ENCODE results near the gene ZDHHC3. TPM values are rescaled to one million over a fixed set of nuclear protein-coding genes. Genes with fewer than 3 reads are reported as not detected.
"Not testable (repeated sequence)": the region's sequence is repeated elsewhere in the genome, so short reads cannot be mapped to it uniquely, and the experiment has no call there.

Gene ZDHHC3
- polyA plus RNA-seq, 1 experiment, result 198 TPM

- no peaks in the 10 kb centered on the region; the same call in 1 of the 2 replicates for H3K36me3 ChIP-seq (ENCODE audit: control insufficient read depth, insufficient read depth, low read length)
- no peak for DNase-seq (ENCODE audit: low read depth)
- ChIA-PET POLR2A (no interaction called here), CTCF (interaction anchor here (0.6 to 1.3 kb wide), 3 partner anchors 9 to 199 kb away, joined by 3 to 4 read pairs (median 4); no protein-coding TSS in a partner anchor)
- no peak overlapping the region for H3K4me3 ChIP-seq (ENCODE audit: low read depth, low read length)
- no peaks in the 10 kb centered on the region for H3K27me3 ChIP-seq (ENCODE audit: control insufficient read depth, insufficient read depth, low read length)
- TF ChIP-seq CTCF (IDR thresholded peaks at IDR 0.05; ENCODE audit: insufficient read depth, low read depth, low read length), result no peak
Measured at GRCh38 chr3:44954962-44955361, 21.0 kb downstream of the ZDHHC3 start.

- CTCF ChIA-PET, result interaction anchor here (0.6 to 1.3 kb wide), 2 partner anchors 12 to 200 kb away, joined by 3 to 4 read pairs; no protein-coding TSS in a partner anchor
- POLR2A ChIA-PET, result no interaction called here
- no peaks in the 10 kb centered on the region for H3K27me3 ChIP-seq (ENCODE audit: control insufficient read depth, insufficient read depth, low read length)
- no peaks in the 10 kb centered on the region; the same call in 1 of the 2 replicates for H3K36me3 ChIP-seq (ENCODE audit: control insufficient read depth, insufficient read depth, low read length)
- DNase-seq (ENCODE audit: low read depth), result no peak
- TF ChIP-seq CTCF (IDR thresholded peaks at IDR 0.05; ENCODE audit: insufficient read depth, low read depth, low read length), result no peak
- no peak overlapping the region for H3K4me3 ChIP-seq (ENCODE audit: low read depth, low read length)
Measured at GRCh38 chr3:44954304-44954703, 21.7 kb downstream of the ZDHHC3 start.

- CTCF ChIA-PET, result no interaction called here
- H3K27me3 ChIP-seq (ENCODE audit: control insufficient read depth, insufficient read depth, low read length), result no peaks in the 10 kb centered on the region
- H3K4me3 ChIP-seq (ENCODE audit: low read depth, low read length), result no peak overlapping the region
- H3K36me3 ChIP-seq (ENCODE audit: control insufficient read depth, insufficient read depth, low read length), result no peaks in the 10 kb centered on the region
- POLR2A ChIA-PET, result no interaction called here
- TF ChIP-seq CTCF (IDR thresholded peaks at IDR 0.05; ENCODE audit: insufficient read depth, low read depth, low read length), result no peak
- no peak for DNase-seq (ENCODE audit: low read depth)
Measured at GRCh38 chr3:44952689-44953088, 23.3 kb downstream of the ZDHHC3 start.

- CTCF ChIA-PET, result no interaction called here
- Histone ChIP-seq H3K4me3 (ENCODE audit: low read depth, low read length) (no peak overlapping the region), H3K36me3 (ENCODE audit: control insufficient read depth, insufficient read depth, low read length) (no peaks in the 10 kb centered on the region), H3K27me3 (ENCODE audit: control insufficient read depth, insufficient read depth, low read length) (no peaks in the 10 kb centered on the region)
- no peak for DNase-seq (ENCODE audit: low read depth)
- POLR2A ChIA-PET, result no interaction called here
- no peak for TF ChIP-seq CTCF (IDR thresholded peaks at IDR 0.05; ENCODE audit: insufficient read depth, low read depth, low read length)
Measured at GRCh38 chr3:44950275-44950734, 25.7 kb downstream of the ZDHHC3 start.

GRCh38 chr3:44949770-44950169 lies 26.2 kb downstream of the ZDHHC3 start:
- DNase-seq (ENCODE audit: low read depth); H3K4me3 ChIP-seq (ENCODE audit: low read depth, low read length); H3K27me3 ChIP-seq (ENCODE audit: control insufficient read depth, insufficient read depth, low read length); POLR2A ChIA-PET; H3K36me3 ChIP-seq (ENCODE audit: control insufficient read depth, insufficient read depth, low read length); CTCF ChIA-PET: not testable (repeated sequence)

GRCh38 chr3:44948239-44948638 lies 27.7 kb downstream of the ZDHHC3 start:
- no peak for TF ChIP-seq CTCF (IDR thresholded peaks at IDR 0.05; ENCODE audit: insufficient read depth, low read depth, low read length)
- DNase-seq (ENCODE audit: low read depth), result no peak
- CTCF ChIA-PET, result interaction anchor here (0.8 kb wide), 1 partner anchor 12 kb away, joined by 3 read pairs; no protein-coding TSS in a partner anchor
- Histone ChIP-seq H3K36me3 (ENCODE audit: control insufficient read depth, insufficient read depth, low read length) (peaks cover 1% of the 10 kb centered on the region; the same call in 1 of the 2 replicates), H3K4me3 (ENCODE audit: low read depth, low read length) (no peak overlapping the region), H3K27me3 (ENCODE audit: control insufficient read depth, insufficient read depth, low read length) (no peaks in the 10 kb centered on the region)
- POLR2A ChIA-PET, result no interaction called here
